ENCODE data around the gene CALR3. TPM values are rescaled to one million over a fixed set of nuclear protein-coding genes. Genes with fewer than 3 reads are reported as not detected.

Gene CALR3
- total and polyA plus RNA-seq, 2 of the 13 experiments (the other 11 are each of a cell fraction or from before 2014, with no cell fraction given): not detected

DNA sequence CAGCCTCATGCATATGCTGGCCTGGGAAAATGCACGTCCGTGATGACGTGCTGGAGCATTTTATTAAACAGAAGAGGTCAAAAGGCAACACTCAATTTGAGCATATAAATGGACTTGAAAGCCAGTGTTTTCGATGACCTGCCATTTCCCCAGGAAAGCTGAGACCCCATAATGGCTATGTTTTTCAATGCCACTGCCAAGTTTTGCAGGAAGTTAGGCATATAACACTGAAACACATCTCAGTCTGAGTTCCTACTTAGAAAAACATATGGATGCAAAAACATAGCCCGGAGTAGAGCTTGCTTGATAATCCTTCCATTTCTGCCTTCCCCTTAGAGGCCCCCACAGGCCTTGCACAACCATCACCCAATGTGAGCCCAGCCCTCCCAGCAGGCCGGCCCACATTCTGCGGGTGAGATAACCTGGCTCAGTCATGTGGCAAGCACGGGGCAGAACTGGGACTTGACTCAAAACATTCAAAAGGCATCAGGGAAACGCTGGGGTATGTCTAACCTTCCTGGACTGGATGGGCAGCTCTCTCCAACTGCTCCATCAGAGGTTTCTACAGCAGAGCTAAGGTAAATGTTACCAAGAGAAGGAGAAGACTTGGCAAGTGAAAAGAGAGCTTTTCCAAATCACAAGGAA, 49.1 kb downstream of the CALR3 start (continued):
- TF ChIP-seq MED13 (CRISPR knock-in tag; IDR thresholded peaks at IDR 0.05) (no peak), ZNF550 (CRISPR knock-in tag; IDR thresholded peaks at IDR 0.05; ENCODE audit: borderline replicate concordance) (no peak), ARID2 (CRISPR knock-in tag; IDR thresholded peaks at IDR 0.05; ENCODE audit: borderline replicate concordance) (no peak), CEBPB (IDR thresholded peaks at IDR 0.05; ENCODE audit: borderline replicate concordance, low read depth, low read length) (peak; percentile 96), KAT7 (CRISPR knock-in tag; IDR thresholded peaks at IDR 0.05; ENCODE audit: borderline replicate concordance) (no peak), ZNF775 (CRISPR knock-in tag; IDR thresholded peaks at IDR 0.05; ENCODE audit: borderline replicate concordance) (no peak), XBP1 (CRISPR knock-in tag; IDR thresholded peaks at IDR 0.05) (no peak), ZNF451 (CRISPR knock-in tag; IDR thresholded peaks at IDR 0.05) (no peak), ZNF83 (CRISPR knock-in tag; IDR thresholded peaks at IDR 0.05; ENCODE audit: borderline replicate concordance) (no peak), KLF13 (CRISPR knock-in tag; IDR thresholded peaks at IDR 0.05) (no peak), ZNF7 (CRISPR knock-in tag; IDR thresholded peaks at IDR 0.05) (peak; percentile 67; the same call in 1 of the 2 replicates)
- TF ChIP-seq, protein P1, sequence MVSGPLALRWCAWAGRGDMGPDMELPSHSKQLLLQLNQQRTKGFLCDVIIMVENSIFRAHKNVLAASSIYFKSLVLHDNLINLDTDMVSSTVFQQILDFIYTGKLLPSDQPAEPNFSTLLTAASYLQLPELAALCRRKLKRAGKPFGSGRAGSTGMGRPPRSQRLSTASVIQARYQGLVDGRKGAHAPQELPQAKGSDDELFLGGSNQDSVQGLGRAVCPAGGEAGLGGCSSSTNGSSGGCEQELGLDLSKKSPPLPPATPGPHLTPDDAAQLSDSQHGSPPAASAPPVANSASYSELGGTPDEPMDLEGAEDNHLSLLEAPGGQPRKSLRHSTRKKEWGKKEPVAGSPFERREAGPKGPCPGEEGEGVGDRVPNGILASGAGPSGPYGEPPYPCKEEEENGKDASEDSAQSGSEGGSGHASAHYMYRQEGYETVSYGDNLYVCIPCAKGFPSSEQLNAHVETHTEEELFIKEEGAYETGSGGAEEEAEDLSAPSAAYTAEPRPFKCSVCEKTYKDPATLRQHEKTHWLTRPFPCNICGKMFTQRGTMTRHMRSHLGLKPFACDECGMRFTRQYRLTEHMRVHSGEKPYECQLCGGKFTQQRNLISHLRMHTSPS (CRISPR knock-in tag; IDR thresholded peaks at IDR 0.05; ENCODE audit: low read depth): no peak
- TF ChIP-seq, protein P2, sequence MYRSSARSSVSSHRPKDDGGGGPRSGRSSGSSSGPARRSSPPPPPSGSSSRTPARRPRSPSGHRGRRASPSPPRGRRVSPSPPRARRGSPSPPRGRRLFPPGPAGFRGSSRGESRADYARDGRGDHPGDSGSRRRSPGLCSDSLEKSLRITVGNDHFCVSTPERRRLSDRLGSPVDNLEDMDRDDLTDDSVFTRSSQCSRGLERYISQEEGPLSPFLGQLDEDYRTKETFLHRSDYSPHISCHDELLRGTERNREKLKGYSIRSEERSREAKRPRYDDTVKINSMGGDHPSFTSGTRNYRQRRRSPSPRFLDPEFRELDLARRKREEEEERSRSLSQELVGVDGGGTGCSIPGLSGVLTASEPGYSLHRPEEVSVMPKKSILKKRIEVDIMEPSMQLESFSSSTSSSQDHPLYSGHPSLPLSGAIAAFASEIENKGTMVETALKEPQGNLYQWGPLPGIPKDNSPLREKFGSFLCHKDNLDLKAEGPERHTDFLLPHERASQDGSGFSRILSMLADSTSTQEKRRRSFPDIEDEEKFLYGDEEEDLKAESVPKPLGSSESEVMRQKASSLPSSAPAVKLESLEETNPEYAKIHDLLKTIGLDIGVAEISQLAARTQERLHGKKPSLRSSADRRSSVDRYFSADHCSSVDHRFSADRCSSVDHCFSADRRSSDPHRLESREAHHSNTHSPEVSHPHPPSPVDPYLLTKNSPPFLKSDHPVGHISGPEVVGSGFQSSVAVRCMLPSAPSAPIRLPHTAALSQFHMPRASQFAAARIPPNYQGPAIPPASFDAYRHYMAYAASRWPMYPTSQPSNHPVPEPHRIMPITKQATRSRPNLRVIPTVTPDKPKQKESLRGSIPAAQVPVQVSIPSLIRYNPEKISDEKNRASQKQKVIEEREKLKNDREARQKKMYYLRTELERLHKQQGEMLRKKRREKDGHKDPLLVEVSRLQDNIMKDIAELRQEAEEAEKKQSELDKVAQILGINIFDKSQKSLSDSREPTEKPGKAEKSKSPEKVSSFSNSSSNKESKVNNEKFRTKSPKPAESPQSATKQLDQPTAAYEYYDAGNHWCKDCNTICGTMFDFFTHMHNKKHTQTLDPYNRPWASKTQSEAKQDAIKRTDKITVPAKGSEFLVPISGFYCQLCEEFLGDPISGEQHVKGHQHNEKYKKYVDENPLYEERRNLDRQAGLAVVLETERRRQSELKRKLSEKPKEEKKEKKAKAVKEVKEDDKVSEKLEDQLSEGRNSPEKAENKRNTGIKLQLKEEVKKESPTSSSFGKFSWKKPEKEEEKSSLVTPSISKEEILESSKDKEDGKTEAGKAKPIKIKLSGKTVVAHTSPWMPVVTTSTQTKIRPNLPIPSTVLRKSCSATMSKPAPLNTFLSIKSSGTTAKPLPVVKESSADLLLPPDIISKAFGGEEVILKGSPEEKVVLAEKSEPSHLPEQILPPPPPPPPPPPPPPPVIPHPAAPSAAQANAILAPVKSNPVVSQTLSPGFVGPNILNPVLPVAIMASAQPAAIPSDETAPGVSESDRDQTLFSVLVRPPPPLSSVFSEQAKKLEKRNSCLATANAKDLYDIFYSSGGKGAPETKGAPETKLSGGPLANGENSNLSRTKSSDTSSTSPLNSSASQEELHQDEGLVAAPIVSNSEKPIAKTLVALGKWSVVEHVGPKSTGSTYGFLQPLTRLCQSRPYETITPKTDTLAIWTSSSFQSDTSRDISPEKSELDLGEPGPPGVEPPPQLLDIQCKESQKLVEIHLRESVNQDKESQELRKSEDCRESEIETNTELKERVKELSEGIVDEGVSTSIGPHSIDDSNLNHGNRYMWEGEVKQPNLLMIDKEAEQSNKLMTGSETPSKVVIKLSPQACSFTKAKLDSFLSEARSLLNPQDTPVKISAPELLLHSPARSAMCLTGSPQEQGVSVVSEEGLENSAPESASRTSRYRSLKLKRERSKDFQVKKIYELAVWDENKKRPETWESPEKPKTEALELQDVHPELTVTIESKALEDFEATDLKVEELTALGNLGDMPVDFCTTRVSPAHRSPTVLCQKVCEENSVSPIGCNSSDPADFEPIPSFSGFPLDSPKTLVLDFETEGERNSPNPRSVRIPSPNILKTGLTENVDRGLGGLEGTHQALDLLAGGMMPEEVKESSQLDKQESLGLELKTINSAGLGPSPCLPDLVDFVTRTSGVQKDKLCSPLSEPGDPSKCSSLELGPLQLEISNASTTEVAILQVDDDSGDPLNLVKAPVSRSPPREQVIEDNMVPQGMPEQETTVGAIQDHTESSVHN (CRISPR knock-in tag; IDR thresholded peaks at IDR 0.05): no peak
- TF ChIP-seq, protein P3, sequence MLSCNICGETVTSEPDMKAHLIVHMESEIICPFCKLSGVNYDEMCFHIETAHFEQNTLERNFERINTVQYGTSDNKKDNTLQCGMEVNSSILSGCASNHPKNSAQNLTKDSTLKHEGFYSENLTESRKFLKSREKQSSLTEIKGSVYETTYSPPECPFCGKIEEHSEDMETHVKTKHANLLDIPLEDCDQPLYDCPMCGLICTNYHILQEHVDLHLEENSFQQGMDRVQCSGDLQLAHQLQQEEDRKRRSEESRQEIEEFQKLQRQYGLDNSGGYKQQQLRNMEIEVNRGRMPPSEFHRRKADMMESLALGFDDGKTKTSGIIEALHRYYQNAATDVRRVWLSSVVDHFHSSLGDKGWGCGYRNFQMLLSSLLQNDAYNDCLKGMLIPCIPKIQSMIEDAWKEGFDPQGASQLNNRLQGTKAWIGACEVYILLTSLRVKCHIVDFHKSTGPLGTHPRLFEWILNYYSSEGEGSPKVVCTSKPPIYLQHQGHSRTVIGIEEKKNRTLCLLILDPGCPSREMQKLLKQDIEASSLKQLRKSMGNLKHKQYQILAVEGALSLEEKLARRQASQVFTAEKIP (CRISPR knock-in tag; IDR thresholded peaks at IDR 0.05; ENCODE audit: borderline replicate concordance): no peak
- TF ChIP-seq, protein P4, sequence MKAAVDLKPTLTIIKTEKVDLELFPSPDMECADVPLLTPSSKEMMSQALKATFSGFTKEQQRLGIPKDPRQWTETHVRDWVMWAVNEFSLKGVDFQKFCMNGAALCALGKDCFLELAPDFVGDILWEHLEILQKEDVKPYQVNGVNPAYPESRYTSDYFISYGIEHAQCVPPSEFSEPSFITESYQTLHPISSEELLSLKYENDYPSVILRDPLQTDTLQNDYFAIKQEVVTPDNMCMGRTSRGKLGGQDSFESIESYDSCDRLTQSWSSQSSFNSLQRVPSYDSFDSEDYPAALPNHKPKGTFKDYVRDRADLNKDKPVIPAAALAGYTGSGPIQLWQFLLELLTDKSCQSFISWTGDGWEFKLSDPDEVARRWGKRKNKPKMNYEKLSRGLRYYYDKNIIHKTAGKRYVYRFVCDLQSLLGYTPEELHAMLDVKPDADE (CRISPR knock-in tag; IDR thresholded peaks at IDR 0.05): no peak
